HUDEP-2 (cell line): ENCODE measurements around the gene XIRP2.
"Not testable (repeated sequence)": the region's sequence is repeated elsewhere in the genome, so short reads cannot be mapped to it uniquely, and the experiment has no call there.

Source experiments
- DNase-seq, 76 experiments: peaks; one replicate each; lab custom pipeline; 2025; ENCODE audit not compliant: unreplicated experiment in 76 of 76; lab: John Stamatoyannopoulos, UW

XIRP2 gene

GRCh38 chr2:167048829-167049228, 160.5 kb downstream of the XIRP2 start:
- DNase-seq: no peak

- DNase-seq: no peak
Observed at GRCh38 chr2:167049659-167050058, 161.4 kb downstream of the XIRP2 start.

- DNase-seq: no peak
Observed at GRCh38 chr2:167052825-167053224, 164.5 kb downstream of the XIRP2 start.

GRCh38 chr2:167054881-167055280, 166.6 kb downstream of the XIRP2 start:
- DNase-seq: no peak

DNA sequence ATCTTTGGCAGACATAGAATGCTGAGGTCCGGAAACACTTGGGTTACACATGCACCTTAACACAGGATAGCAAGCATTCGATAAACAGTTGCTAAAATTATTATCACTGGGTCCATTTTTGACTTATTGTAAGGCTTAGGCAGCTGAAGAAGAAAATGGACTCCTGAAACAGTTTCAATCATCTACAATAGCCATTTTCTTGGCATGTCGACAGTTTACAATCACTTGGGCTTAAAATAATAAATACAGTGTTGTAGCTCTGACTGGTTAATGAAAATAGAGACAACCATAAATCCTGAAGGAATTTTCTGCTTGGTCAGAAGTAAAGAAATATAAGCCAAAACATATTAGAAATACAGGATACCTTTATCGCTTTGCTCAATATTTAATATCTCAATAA, 169.2 kb downstream of the XIRP2 start:
- DNase-seq: no peak

DNA sequence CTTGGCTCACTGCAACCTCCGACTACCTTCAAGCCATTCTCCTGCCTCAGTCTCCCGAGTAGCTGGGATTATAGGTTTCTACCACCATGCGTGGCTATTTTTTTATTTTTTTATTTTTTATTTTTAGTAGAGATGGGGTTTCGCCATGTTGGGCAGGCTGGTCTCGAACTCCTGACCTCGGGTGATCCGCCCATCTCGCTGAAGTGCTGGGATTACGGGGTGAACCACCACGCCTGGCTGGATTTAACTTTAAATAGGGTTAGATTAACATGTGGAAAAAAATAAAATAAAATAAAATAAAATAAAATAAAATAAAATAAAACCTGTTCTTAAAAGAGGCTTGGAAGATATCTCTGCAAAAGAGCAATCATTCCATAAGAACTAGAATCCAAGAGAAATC, 170.9 kb downstream of the XIRP2 start:
- DNase-seq: no peak

GRCh38 chr2:167069855-167070254, 181.6 kb downstream of the XIRP2 start:
- DNase-seq: no peak

- not testable (repeated sequence) for DNase-seq
Observed at GRCh38 chr2:167075708-167076107, 187.4 kb downstream of the XIRP2 start.

- not testable (repeated sequence) for DNase-seq
Observed at GRCh38 chr2:167098931-167099330, 210.7 kb downstream of the XIRP2 start.

GRCh38 chr2:167100506-167100905, 212.2 kb downstream of the XIRP2 start:
- no peak for DNase-seq

DNA sequence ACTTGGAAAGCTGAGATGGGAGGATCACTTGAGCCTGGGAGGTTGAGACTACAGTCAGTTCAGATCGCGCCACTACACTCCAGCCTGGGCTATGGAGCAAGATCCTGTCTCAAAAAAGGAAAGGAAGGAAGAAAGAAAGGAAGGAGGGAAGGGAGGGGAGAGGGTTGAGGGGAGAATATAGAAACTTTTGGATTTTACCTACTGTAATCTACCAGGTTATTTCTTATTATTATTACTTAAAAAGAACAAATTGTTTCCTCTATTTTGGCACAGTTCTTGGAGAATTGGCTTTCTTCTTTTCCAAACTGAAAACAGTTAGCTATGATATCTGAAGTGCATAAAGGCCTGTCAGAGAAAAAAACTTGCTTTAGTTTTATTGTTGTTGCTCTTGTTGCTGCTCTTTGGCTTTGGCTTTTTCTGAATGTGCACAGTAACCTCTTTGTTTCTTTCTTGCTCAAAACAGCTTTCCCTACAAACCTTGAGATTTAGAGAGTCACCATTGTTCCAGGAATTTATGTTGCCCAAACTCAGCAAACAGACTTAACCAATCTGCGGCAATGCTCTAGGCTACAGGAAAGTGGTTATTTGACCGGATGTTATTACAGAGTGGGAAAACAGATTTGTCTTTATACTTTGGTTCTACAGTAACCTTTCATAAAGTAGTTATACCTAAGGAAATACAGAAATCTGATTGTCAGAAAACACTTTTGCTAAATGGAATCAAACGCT, 214.9 kb downstream of the XIRP2 start:
- no peak for DNase-seq

DNA sequence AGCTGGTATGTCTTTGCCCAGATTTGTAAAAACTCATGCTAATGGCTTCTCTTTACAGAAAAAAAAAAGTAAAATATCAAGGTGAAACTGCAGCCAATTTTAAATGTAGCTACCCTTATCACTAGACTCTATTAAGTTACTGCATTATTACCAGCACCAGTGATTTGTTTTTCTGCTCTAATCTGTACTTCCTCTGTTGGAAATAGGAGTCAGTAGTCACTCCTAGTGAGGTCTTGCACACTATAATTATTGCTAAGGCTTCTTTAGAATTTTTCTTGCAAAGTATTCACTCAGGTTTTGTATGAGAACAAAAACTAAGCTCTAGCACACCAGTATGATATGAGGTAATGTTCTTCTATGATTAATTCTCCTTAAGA, 215.5 kb downstream of the XIRP2 start:
- DNase-seq: no peak

GRCh38 chr2:167104691-167105090, 216.4 kb downstream of the XIRP2 start:
- no peak for DNase-seq

DNA sequence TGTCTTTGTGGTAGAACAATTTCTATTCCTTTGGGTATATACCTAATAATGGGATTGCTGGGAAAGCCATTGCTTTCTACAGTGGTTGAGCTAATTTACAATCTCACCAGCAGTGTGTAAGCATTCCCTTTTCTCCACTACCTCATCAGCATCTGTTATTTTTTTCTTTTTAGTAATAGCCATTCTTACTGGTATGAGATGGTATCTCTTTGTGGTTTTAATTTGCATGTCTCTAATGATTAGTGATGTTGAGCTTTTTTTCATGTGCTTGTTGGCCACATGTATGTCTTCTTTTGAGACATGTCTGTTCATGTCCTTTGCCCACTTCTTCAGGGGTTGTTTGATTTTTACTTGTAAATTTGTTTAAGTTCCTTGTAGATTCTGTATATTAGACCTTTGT, 221.4 kb downstream of the XIRP2 start:
- not testable (repeated sequence) for DNase-seq

GRCh38 chr2:167110345-167110744, 222.1 kb downstream of the XIRP2 start:
- no peak for DNase-seq

DNA sequence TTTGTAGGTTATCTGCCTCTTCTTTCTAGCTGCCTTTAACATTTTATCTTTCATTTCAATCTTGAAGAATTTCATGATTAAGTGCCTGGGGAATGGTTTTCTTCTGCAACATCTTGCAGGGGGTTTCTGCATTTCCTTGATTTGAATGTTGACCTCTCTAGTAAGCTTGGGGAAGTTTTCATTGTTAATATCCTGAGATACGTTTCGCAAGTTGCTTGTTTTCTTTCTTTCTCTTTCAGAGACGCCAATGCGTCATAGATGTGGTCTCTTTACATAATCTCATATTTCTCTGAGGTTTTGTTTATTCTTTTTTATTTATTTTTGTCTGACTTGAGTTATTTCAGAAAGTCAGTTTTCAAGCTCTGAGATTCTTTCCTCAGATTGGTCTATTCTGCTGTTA, 225.7 kb downstream of the XIRP2 start:
- DNase-seq: no peak

DNA sequence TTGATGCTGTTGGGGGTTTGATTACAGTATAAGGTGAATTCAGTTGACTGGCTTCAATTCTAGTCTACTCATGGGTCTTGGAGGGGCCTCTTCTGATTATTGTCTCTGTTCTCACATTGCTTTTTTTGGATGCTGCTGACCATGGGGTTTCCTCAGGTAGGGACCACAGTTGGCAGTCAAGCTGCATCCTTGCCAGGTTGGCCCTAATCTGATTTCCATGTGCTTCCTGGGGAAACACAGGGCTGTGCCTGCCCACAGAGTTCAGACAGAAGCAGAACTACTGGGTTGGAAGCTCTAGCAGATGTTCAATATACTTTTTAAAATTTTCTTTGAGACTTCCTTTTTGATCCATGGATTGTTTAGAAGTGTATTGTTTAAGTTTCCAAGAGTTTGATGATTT, 227.3 kb downstream of the XIRP2 start:
- no peak for DNase-seq

GRCh38 chr2:167122389-167122788, 234.1 kb downstream of the XIRP2 start:
- DNase-seq: no peak

DNA sequence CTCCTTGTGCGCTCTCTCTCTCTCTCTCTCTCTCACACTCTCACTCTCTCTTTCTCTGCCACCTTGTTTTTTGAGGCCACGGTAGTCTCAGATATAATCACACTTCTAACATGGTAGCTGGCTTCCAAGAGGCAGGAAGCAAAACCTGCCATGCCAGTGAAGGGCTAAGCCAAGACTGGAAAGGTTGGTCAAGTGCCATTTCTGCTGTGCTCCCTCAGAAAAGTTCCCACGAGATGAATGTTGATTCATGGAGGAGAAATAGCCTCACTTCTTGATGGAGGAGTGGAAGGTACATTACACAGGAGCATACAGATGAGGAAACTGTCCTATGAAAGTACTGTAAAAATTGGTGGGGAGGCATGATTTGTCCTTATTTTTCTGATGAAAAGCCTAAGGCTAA, 237.9 kb downstream of the XIRP2 start:
- DNase-seq: no peak

- no peak for DNase-seq
Observed at GRCh38 chr2:167127135-167127534, 238.9 kb downstream of the XIRP2 start.

- DNase-seq: no peak
Observed at GRCh38 chr2:167128130-167128529, 239.8 kb downstream of the XIRP2 start.

DNA sequence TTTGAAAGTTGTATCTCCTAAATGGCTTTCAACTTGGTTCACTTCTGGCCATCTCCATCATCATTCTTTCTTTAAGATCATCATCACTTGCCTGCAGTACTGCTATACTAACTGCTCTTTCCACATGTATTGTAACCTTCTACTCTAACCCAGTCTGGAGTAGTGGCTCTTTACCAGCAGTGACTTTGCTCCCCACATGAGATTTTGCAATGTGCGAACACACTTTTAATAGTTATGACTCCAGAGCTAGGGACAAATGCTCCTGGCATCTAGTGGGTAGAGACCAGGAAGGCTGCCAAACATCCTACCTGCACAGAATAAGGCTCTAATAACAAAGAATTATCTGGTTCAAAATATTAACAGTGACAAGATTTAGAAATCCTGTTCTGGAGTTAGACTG, 243.8 kb downstream of the XIRP2 start:
- no peak for DNase-seq
